ENCODE results near the gene HS1BP3.

DNA sequence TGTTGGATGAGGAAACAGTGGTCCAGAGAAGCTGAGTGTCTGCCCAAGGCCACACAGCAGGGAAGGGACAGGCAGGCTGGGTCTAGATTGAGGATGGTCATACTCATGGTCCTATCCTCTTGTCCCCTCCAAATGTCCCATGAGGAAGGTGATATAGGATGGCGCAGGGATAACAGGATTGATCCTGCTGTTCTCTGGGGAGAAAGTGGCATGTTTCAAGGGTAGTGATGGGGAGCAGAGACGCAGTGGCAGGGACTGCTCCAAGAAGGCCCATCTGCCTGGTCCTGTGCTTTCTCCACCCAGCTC, 24.6 kb downstream of the HS1BP3 start:
- TF ChIP-seq POLR2A (IDR thresholded peaks at IDR 0.05), result no peak
- TF ChIP-seq, protein P1, sequence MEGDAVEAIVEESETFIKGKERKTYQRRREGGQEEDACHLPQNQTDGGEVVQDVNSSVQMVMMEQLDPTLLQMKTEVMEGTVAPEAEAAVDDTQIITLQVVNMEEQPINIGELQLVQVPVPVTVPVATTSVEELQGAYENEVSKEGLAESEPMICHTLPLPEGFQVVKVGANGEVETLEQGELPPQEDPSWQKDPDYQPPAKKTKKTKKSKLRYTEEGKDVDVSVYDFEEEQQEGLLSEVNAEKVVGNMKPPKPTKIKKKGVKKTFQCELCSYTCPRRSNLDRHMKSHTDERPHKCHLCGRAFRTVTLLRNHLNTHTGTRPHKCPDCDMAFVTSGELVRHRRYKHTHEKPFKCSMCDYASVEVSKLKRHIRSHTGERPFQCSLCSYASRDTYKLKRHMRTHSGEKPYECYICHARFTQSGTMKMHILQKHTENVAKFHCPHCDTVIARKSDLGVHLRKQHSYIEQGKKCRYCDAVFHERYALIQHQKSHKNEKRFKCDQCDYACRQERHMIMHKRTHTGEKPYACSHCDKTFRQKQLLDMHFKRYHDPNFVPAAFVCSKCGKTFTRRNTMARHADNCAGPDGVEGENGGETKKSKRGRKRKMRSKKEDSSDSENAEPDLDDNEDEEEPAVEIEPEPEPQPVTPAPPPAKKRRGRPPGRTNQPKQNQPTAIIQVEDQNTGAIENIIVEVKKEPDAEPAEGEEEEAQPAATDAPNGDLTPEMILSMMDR (IDR thresholded peaks at IDR 0.05 in 4 of 5, conservative IDR thresholded peaks at IDR 0.05 in 1 of 5), result no peak

Data from gastrocnemius medialis (tissue), 4 donors.